Glutamatergic neuron (in vitro differentiated cells): ENCODE measurements around the gene NPSR1. TPM values are rescaled to one million over a fixed set of nuclear protein-coding genes. Genes with fewer than 3 reads are reported as not detected.

Source experiments
- DNase-seq: peaks from one replicate; pipeline ENCODE4 v3.0.0; 2022
- H3K27ac Mint-ChIP-seq: one replicate; pipeline ENCODE4 v1.8.0; 2020; ENCODE audit warnings: mild to moderate bottlenecking, mixed read lengths, inconsistent platforms; ENCODE audit not compliant: unreplicated experiment
- H3K27me3 Mint-ChIP-seq: one replicate; pipeline ENCODE4 v1.8.0; 2020; ENCODE audit warnings: mild to moderate bottlenecking, moderate library complexity, mixed read lengths, inconsistent platforms; ENCODE audit not compliant: unreplicated experiment
- H3K36me3 Mint-ChIP-seq: one replicate; pipeline ENCODE4 v1.8.0; 2020; ENCODE audit warnings: mild to moderate bottlenecking, mixed read lengths, inconsistent platforms; ENCODE audit not compliant: unreplicated experiment
- H3K4me1 Mint-ChIP-seq: one replicate; pipeline ENCODE4 v1.8.0; 2020; ENCODE audit warnings: mild to moderate bottlenecking, low read depth, mixed read lengths, inconsistent platforms; ENCODE audit not compliant: unreplicated experiment
- H3K4me3 Mint-ChIP-seq: one replicate; pipeline ENCODE4 v1.8.0; 2020; ENCODE audit warnings: mild to moderate bottlenecking, mixed read lengths, inconsistent platforms; ENCODE audit not compliant: unreplicated experiment
- H3K9me3 Mint-ChIP-seq: one replicate; pipeline ENCODE4 v1.8.0; 2020; ENCODE audit warnings: mild to moderate bottlenecking, moderate library complexity, mixed read lengths, inconsistent platforms; ENCODE audit not compliant: unreplicated experiment
- CTCF ChIP-seq: fragments of 200-600 bp; sonication (generic); IDR thresholded peaks from one replicate; pipeline ENCODE4 v1.5.0; 2021; ENCODE audit not compliant: partially characterized antibody, unreplicated experiment
- total RNA-seq: library from RNA; stranded (reverse); fragmentation: NEBNext Ultra II Directional; extraction: Animal tissue kit (Norgen Biotek cat#: 25700); gene quantifications from one replicate; pipeline ENCODE4 v1.2.1, GENCODE V29; 2021; ENCODE audit not compliant: unreplicated experiment

NPSR1 gene
- total RNA-seq, 1 donor from 2014 or later: not detected

GRCh38 chr7:34750209-34750608 is 92.2 kb downstream of the NPSR1 start:
- Mint-ChIP-seq H3K27ac (no peak overlapping the region), H3K27me3 (no peaks in the 10 kb centered on the region), H3K4me1 (no peaks in the 10 kb centered on the region), H3K36me3 (no peaks in the 10 kb centered on the region), H3K9me3 (no peaks in the 10 kb centered on the region), H3K4me3 (no peak overlapping the region)
- no peak for DNase-seq
- no peak for TF ChIP-seq CTCF

GRCh38 chr7:34750636-34751035 is 92.6 kb downstream of the NPSR1 start:
- no peak for TF ChIP-seq CTCF
- H3K9me3 Mint-ChIP-seq: no peaks in the 10 kb centered on the region
- H3K4me1 Mint-ChIP-seq: no peaks in the 10 kb centered on the region
- H3K36me3 Mint-ChIP-seq: no peaks in the 10 kb centered on the region
- no peaks in the 10 kb centered on the region for H3K27me3 Mint-ChIP-seq
- H3K4me3 Mint-ChIP-seq: no peak overlapping the region
- no peak overlapping the region for H3K27ac Mint-ChIP-seq
- DNase-seq: no peak

GRCh38 chr7:34751725-34752643 is 94.0 kb downstream of the NPSR1 start:
- Mint-ChIP-seq H3K27me3 (no peaks in the 10 kb centered on the region), H3K27ac (no peak overlapping the region), H3K4me1 (no peaks in the 10 kb centered on the region), H3K36me3 (no peaks in the 10 kb centered on the region), H3K4me3 (no peak overlapping the region), H3K9me3 (no peaks in the 10 kb centered on the region)
- no peak for TF ChIP-seq CTCF
- no peak for DNase-seq

GRCh38 chr7:34752929-34753328 is 94.9 kb downstream of the NPSR1 start:
- H3K4me1 Mint-ChIP-seq: no peaks in the 10 kb centered on the region
- no peaks in the 10 kb centered on the region for H3K36me3 Mint-ChIP-seq
- no peaks in the 10 kb centered on the region for H3K27me3 Mint-ChIP-seq
- no peak overlapping the region for H3K4me3 Mint-ChIP-seq
- no peak for DNase-seq
- no peak overlapping the region for H3K27ac Mint-ChIP-seq
- H3K9me3 Mint-ChIP-seq: no peaks in the 10 kb centered on the region
- TF ChIP-seq CTCF: no peak

GRCh38 chr7:34755008-34755407 is 97.0 kb downstream of the NPSR1 start:
- Mint-ChIP-seq H3K9me3 (no peaks in the 10 kb centered on the region), H3K27me3 (no peaks in the 10 kb centered on the region), H3K4me1 (no peaks in the 10 kb centered on the region), H3K36me3 (no peaks in the 10 kb centered on the region), H3K4me3 (no peak overlapping the region), H3K27ac (no peak overlapping the region)
- DNase-seq: no peak
- no peak for TF ChIP-seq CTCF
